ENCODE measurements around the gene EFTUD2. TPM values are rescaled to one million over a fixed set of nuclear protein-coding genes. Genes with fewer than 3 reads are reported as not detected.

EFTUD2 gene
- total RNA-seq, 2 experiments from 2014 or later = 133 to 145 TPM

Small RNAs within 50 kb of the gene (microRNA-seq; reads per million reads assigned to microRNA genes)
- gene MIR6783 (ENCODE audit: borderline microRNAs expressed, borderline replicate concordance) = 2.1 reads per million, percentile 5 among the genes with 10 or more reads in this experiment

Other genes with a start within 250 kb of the EFTUD2 start
- gene MEIOC, start 243.0 kb downstream of the EFTUD2 start, total RNA-seq = under 1 TPM; 0.22 to 0.46 TPM
- 10 to 100 TPM; 25.5 to 26.8 TPM for gene CCDC43, start 209.7 kb downstream of the EFTUD2 start, total RNA-seq
- gene DBF4B, start 190.8 kb downstream of the EFTUD2 start, total RNA-seq = 10 to 100 TPM; 26.2 to 32.9 TPM
- under 1 TPM; 0.25 to 0.35 TPM for gene ADAM11, start 140.5 kb downstream of the EFTUD2 start, total RNA-seq
- gene GJC1, start 69.2 kb downstream of the EFTUD2 start, total RNA-seq = 1 to 10 TPM in 1 of 2 experiments, under 1 TPM in 1; 0.79 to 1.1 TPM
- not detected for gene HIGD1B, start 51.6 kb downstream of the EFTUD2 start, total RNA-seq
- not detected for gene GFAP, start 16.1 kb upstream of the EFTUD2 start, total RNA-seq
- gene KIF18B, start 48.3 kb upstream of the EFTUD2 start, total RNA-seq = 100 to 1,000 TPM; 107 to 109 TPM
- under 1 TPM; 0.67 to 0.77 TPM for gene C1QL1, start 68.9 kb upstream of the EFTUD2 start, total RNA-seq
- 10 to 100 TPM; 36.5 to 38.6 TPM for gene DCAKD, start 152.2 kb upstream of the EFTUD2 start, total RNA-seq
- 100 to 1,000 TPM; 118 to 138 TPM for gene NMT1, start 161.9 kb upstream of the EFTUD2 start, total RNA-seq
- 1 to 10 TPM; 3.0 to 4.1 TPM for gene PLCD3, start 233.1 kb upstream of the EFTUD2 start, total RNA-seq
- 10 to 100 TPM; 18.4 to 19.7 TPM for gene ACBD4, start 236.2 kb upstream of the EFTUD2 start, total RNA-seq
- 10 to 100 TPM; 30.5 TPM for gene HEXIM1, start 249.0 kb upstream of the EFTUD2 start, total RNA-seq

Measured in activated CD4-positive, alpha-beta T cell treated with anti-CD3 and anti-CD28 coated beads, Interleukin-2, amount 10 ng/mL, durations not matched to agents 7 days and 5 days (primary cell).